Adipocyte (in vitro differentiated cells): Measurements from ENCODE around the gene RPS16.
A peak's percentile ranks its signal among the peaks of the same experiment; 100 is the strongest.

Experiments used
- DNase-seq: peaks from one replicate; pipeline ENCODE4 v3.0.0-alpha.2; 2015; ENCODE audit warnings: low read depth
- H3K27me3 ChIP-seq: replicated peaks from 2 replicates; pipeline ENCODE4 v1.7.0; 2013; ENCODE audit warnings: mild to moderate bottlenecking, low read length, moderate library complexity; ENCODE audit not compliant: control insufficient read depth, insufficient read depth
- H3K36me3 ChIP-seq: 2 replicates; pipeline ENCODE4 v1.7.0; 2013; ENCODE audit warnings: low read length, mild to moderate bottlenecking, moderate library complexity; ENCODE audit not compliant: control insufficient read depth, insufficient read depth, severe bottlenecking
- H3K4me1 ChIP-seq: 2 replicates; pipeline ENCODE4 v1.7.0; 2013; ENCODE audit warnings: mild to moderate bottlenecking, low read length, moderate library complexity; ENCODE audit not compliant: control insufficient read depth, insufficient read depth
- H3K4me3 ChIP-seq: 2 replicates; pipeline ENCODE4 v1.7.0; 2013; ENCODE audit warnings: mild to moderate bottlenecking, low read length, moderate library complexity
- H3K9ac ChIP-seq: 2 replicates; pipeline ENCODE4 v1.7.0; 2013; ENCODE audit warnings: mild to moderate bottlenecking, low read length, moderate library complexity
- H3K9me3 ChIP-seq: 2 replicates; pipeline ENCODE4 v1.7.0; 2013; ENCODE audit warnings: mild to moderate bottlenecking, low read length, moderate library complexity; ENCODE audit not compliant: control insufficient read depth

RPS16 gene

DNA sequence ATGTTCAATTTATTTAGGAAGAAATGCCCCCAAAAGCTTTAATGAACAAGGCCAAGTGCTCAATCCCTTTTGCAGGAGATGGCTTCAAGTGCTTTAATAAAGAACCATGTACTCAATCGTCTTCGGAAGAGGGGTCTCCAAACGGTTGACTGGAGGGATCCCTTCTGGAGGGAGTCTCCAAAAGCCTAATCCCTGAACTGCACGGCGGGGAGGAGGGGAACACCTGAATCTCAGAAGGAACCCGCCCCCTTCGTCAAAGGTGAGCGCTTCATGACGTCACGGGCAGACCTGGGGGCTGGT, 45.3 kb downstream of the RPS16 start:
- peaks cover 49% of the 10 kb centered on the region for H3K36me3 ChIP-seq
- no peaks in the 10 kb centered on the region for H3K27me3 ChIP-seq
- no peaks in the 10 kb centered on the region for H3K9me3 ChIP-seq
- H3K4me1 ChIP-seq, result peaks cover 19% of the 10 kb centered on the region
- no peak for DNase-seq
- peak overlapping the region; percentile 99 for H3K9ac ChIP-seq
- peak overlapping the region; percentile 98 for H3K4me3 ChIP-seq

DNA sequence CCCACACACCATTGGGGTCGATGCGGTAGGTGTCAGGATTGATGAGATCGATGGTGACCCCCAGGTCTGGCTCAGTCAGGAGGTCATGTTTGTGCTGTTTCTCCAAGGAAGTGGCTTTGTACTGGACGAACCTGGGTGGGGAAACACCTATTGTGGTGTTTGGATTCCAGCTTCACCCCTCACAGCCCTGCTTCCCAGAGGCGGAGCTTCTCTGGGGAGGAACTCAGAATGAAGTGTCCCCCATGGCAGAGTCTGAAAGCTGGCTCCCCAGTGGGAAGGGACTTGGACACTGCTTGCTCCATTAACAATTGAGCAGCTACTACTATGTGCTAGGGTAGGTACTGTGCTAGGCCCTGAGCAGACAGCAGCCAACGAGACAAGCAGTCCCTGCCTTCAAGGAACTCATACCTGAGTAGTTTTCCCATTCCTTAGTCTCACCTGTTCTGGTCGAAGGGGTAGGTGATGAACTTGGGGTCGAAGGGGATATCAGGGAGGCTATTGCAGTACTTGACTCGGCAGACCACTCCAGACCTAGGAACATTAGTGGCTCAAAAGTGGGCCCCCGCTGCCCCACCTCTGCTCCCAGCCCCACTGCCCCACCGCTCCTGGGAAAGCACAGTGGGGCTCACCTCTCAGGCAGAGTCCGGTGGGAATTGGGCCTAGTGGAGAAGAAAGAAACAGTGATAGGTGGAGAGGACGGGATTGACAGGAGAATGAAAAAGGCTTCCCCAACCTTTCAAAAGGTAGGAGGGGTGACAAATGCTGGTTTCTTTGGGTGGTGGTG, 45.9 kb downstream of the RPS16 start:
- Histone ChIP-seq H3K27me3 (no peaks in the 10 kb centered on the region), H3K36me3 (peaks cover 52% of the 10 kb centered on the region), H3K4me1 (peaks cover 19% of the 10 kb centered on the region), H3K9ac (peak overlapping the region; percentile 99), H3K9me3 (no peaks in the 10 kb centered on the region), H3K4me3 (peak overlapping the region; percentile 98)
- no peak for DNase-seq

DNA sequence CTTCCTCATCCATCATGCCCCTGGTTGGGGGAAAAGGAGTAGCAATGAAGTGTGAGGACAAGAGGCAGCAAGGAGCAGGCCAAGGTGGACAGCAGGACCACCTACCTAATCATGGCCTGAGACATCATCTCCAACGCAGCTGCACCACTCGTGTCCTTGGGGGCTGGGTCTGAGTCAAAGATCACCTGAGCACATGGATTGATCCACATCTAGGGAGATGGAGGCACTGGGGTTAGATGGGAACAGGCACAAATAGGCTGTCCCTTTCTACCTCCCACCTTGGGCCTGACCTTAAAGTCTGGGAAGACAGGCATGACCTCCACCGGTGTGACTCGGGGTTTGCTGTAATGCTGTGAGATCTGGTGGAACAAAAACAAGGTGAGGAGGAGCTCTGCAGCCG, 47.1 kb downstream of the RPS16 start:
- Histone ChIP-seq H3K4me3 (no peak overlapping the region), H3K4me1 (peaks cover 19% of the 10 kb centered on the region), H3K27me3 (no peaks in the 10 kb centered on the region), H3K9me3 (no peaks in the 10 kb centered on the region), H3K9ac (no peak overlapping the region), H3K36me3 (peaks cover 58% of the 10 kb centered on the region)
- no peak for DNase-seq

DNA sequence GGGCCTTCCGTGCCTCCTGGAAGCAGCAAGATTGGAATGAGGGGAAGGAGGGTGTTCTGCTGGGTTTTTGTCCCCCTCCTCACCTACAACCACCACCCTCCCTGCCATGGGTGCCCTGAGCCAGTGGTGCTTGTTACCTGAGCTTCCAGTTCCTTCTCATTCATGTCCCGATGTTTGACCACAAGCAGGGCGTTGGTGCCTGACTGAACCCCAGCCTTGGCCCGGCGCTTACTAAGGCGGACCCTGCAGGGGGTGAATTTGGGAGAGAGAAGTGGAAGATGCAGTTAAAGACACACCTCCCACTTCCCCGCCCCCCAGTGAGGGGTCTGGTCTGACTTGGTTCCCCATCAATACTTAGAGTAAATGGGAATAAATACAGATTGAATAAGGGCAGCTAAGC, 49.2 kb downstream of the RPS16 start:
- DNase-seq, result no peak
- Histone ChIP-seq H3K9me3 (no peaks in the 10 kb centered on the region), H3K27me3 (no peaks in the 10 kb centered on the region), H3K9ac (peak overlapping the region; percentile 26), H3K4me3 (no peak overlapping the region), H3K36me3 (peaks cover 75% of the 10 kb centered on the region), H3K4me1 (peaks cover 19% of the 10 kb centered on the region)

DNA sequence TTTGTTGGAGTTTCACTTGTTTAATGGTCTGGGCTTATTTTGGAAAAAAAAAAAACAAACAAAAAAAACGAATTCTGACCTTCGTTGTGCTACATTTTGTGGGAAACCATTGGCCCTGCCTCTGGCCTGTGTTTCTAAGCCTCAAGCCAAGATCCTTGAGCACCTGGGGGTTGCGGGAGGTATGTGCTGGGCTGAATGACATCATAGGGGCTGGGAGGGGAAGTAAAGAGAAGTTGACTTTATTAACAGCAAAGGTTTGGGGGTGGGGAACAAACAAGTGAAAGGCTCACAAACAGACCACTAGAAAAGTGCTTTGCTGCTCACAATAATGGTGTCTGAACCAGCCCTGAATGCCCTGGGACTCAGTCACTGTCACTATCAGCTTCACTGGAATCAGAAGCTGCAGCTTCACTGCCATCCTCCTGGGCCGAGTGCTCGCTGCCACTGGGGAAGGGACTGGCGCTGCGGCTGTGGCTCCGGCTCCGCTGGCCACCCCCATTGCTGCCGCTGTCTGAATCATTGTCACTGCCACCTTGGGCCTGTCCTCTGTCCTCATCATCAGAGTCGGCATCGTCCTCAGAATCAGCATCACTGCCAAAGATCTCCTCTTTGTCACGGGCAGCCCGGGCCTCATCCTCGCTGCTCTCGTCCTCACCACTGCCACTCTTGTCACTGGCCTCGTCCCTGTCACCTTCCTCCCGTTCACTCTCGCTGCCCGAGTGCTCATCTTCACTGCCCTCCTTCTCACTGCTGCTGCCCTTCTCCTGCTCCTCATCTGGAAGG, 49.9 kb downstream of the RPS16 start:
- no peak overlapping the region for H3K9ac ChIP-seq
- peaks cover 19% of the 10 kb centered on the region for H3K4me1 ChIP-seq
- peaks cover 83% of the 10 kb centered on the region for H3K36me3 ChIP-seq
- DNase-seq, result no peak
- H3K9me3 ChIP-seq, result no peaks in the 10 kb centered on the region
- H3K4me3 ChIP-seq, result no peak overlapping the region
- H3K27me3 ChIP-seq, result no peaks in the 10 kb centered on the region

DNA sequence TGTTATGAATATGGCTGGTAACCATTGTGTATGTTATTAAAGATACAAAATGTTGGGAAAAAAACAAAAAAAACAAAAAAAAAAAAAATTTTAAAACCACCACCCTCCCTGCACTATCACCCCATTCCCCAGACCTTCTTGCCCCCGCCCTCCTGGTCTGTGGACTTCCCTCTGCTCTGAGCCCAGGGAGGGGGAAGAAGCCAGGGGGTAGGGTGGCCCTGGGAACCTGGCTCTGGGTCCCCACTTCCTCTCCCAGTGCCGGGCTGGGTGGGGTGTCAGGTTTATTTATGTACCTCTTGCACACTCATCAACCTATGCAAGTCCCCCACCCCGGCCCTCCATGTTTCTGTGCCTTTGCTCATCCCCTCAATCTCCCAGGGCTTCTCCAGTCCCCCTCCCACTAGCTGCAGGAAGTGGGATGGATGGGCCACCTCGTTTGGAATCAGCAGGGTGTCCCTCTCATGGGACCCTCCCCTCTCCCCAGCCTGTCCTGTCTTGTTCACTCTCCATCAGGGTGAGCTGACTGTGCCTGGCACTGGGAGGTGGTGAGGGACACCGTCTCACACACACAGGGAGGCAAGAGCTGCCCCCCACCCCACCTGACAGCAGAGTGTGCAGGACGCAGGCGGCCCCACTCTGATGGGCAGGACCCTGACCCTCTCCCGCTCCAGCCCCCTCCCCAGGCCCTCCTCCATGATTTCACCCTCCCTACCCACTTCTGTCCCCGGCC, 50.7 kb downstream of the RPS16 start:
- H3K9me3 ChIP-seq, result no peaks in the 10 kb centered on the region
- H3K4me3 ChIP-seq, result no peak overlapping the region

More for the DNA sequence above, 50.7 kb downstream of the RPS16 start:
- peak overlapping the region; percentile 32 for H3K9ac ChIP-seq
- no peak for DNase-seq
- H3K4me1 ChIP-seq, result peaks cover 17% of the 10 kb centered on the region
- H3K36me3 ChIP-seq, result peaks cover 91% of the 10 kb centered on the region
- no peaks in the 10 kb centered on the region for H3K27me3 ChIP-seq
